GM23338 (cell line): ENCODE measurements around the gene MTHFS. TPM values are rescaled to one million over a fixed set of nuclear protein-coding genes. Genes with fewer than 3 reads are reported as not detected.

Source experiments
- POLR2AphosphoS5 ChIP-seq: IDR thresholded peaks from 2 replicates; pipeline ENCODE4 v1.6.1; 2016; ENCODE audit warnings: antibody characterized with exemption, low read depth
- STAT1 ChIP-seq: IDR thresholded peaks from one replicate; pipeline ENCODE4 v1.6.1; 2016; ENCODE audit warnings: antibody characterized with exemption; ENCODE audit not compliant: unreplicated experiment
- ZNF114 ChIP-seq: fragments of 250-450 bp; sonication (Bioruptor Pico); IDR thresholded peaks from 2 replicates; pipeline ENCODE4 v1.5.0; 2020; ENCODE audit warnings: mild to moderate bottlenecking, moderate library complexity
- polyA plus RNA-seq: library from polyadenylated mRNA; unstranded; fragments of >200 nt; fragmentation: Nextera tagmentation; extraction: Ambion mirVana; gene quantifications from 2 replicates; pipeline ENCODE4 v1.2.1, GENCODE V29; 2016
- total RNA-seq: library from RNA; depleted of rRNA; stranded (reverse); fragments of >200 nt; shearing (Covaris generic); gene quantifications from 2 replicates; pipeline ENCODE4 v1.2.3, GENCODE V29; 2014
- TF ChIP-seq, protein P1 (sequence below): fragments of 250-450 bp; sonication (Bioruptor Pico); IDR thresholded peaks from 2 replicates; pipeline ENCODE4 v1.5.0; 2020; ENCODE audit warnings: mild to moderate bottlenecking, moderate library complexity
- TF ChIP-seq, protein P2 (sequence below): IDR thresholded peaks from 2 replicates; pipeline ENCODE4 v1.6.1; 2016; ENCODE audit warnings: antibody characterized with exemption
- TF ChIP-seq, protein P3 (sequence below), 2 experiments: fragments of 200-600 bp in 1 of 2; sonication (generic) in 1 of 2; conservative IDR thresholded peaks; 2 replicates each; pipeline versions ENCODE4 v1.5.1 to v1.6.1; 2016 to 2017; ENCODE audit warnings: antibody characterized with exemption in 2 of 2, low read depth in 2 of 2, mild to moderate bottlenecking in 2 of 2, moderate library complexity in 1 of 2

Gene MTHFS
- total and polyA plus RNA-seq, 2 experiments from 2014 or later: 33.2 to 62.0 TPM

DNA sequence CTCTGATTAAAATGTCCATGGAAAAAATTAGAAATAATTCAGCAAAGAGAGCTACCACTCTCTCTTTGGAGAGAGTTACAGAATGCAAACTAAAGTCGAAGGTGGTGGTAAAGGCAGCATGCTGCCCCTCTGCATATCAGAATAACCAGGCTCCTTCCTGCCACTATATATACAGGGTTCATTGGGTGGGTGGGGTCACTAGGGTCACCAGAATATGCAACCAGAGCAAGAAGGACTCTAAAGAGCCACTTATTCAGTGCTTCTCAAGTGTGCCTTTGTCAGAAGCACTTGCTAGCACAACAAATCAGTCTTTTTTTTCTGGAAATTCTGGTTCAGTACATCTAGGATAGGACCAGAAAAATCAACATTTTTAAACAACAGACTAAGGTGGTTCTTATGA is 70.0 kb downstream of the MTHFS start (continued):
- TF ChIP-seq, protein P1, sequence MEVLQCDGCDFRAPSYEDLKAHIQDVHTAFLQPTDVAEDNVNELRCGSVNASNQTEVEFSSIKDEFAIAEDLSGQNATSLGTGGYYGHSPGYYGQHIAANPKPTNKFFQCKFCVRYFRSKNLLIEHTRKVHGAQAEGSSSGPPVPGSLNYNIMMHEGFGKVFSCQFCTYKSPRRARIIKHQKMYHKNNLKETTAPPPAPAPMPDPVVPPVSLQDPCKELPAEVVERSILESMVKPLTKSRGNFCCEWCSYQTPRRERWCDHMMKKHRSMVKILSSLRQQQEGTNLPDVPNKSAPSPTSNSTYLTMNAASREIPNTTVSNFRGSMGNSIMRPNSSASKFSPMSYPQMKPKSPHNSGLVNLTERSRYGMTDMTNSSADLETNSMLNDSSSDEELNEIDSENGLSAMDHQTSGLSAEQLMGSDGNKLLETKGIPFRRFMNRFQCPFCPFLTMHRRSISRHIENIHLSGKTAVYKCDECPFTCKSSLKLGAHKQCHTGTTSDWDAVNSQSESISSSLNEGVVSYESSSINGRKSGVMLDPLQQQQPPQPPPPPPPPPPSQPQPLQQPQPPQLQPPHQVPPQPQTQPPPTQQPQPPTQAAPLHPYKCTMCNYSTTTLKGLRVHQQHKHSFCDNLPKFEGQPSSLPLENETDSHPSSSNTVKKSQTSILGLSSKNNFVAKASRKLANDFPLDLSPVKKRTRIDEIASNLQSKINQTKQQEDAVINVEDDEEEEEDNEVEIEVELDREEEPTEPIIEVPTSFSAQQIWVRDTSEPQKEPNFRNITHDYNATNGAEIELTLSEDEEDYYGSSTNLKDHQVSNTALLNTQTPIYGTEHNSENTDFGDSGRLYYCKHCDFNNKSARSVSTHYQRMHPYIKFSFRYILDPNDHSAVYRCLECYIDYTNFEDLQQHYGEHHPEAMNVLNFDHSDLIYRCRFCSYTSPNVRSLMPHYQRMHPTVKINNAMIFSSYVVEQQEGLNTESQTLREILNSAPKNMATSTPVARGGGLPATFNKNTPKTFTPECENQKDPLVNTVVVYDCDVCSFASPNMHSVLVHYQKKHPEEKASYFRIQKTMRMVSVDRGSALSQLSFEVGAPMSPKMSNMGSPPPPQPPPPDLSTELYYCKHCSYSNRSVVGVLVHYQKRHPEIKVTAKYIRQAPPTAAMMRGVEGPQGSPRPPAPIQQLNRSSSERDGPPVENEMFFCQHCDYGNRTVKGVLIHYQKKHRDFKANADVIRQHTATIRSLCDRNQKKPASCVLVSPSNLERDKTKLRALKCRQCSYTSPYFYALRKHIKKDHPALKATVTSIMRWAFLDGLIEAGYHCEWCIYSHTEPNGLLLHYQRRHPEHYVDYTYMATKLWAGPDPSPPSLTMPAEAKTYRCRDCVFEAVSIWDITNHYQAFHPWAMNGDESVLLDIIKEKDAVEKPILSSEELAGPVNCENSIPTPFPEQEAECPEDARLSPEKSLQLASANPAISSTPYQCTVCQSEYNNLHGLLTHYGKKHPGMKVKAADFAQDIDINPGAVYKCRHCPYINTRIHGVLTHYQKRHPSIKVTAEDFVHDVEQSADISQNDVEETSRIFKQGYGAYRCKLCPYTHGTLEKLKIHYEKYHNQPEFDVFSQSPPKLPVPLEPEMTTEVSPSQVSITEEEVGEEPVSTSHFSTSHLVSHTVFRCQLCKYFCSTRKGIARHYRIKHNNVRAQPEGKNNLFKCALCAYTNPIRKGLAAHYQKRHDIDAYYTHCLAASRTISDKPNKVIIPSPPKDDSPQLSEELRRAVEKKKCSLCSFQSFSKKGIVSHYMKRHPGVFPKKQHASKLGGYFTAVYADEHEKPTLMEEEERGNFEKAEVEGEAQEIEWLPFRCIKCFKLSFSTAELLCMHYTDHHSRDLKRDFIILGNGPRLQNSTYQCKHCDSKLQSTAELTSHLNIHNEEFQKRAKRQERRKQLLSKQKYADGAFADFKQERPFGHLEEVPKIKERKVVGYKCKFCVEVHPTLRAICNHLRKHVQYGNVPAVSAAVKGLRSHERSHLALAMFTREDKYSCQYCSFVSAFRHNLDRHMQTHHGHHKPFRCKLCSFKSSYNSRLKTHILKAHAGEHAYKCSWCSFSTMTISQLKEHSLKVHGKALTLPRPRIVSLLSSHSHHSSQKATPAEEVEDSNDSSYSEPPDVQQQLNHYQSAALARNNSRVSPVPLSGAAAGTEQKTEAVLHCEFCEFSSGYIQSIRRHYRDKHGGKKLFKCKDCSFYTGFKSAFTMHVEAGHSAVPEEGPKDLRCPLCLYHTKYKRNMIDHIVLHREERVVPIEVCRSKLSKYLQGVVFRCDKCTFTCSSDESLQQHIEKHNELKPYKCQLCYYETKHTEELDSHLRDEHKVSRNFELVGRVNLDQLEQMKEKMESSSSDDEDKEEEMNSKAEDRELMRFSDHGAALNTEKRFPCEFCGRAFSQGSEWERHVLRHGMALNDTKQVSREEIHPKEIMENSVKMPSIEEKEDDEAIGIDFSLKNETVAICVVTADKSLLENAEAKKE (CRISPR knock-in tag): no peak
- no peak for TF ChIP-seq POLR2AphosphoS5
- TF ChIP-seq ZNF114 (CRISPR knock-in tag): no peak
- no peak for TF ChIP-seq STAT1
- TF ChIP-seq, protein P2, sequence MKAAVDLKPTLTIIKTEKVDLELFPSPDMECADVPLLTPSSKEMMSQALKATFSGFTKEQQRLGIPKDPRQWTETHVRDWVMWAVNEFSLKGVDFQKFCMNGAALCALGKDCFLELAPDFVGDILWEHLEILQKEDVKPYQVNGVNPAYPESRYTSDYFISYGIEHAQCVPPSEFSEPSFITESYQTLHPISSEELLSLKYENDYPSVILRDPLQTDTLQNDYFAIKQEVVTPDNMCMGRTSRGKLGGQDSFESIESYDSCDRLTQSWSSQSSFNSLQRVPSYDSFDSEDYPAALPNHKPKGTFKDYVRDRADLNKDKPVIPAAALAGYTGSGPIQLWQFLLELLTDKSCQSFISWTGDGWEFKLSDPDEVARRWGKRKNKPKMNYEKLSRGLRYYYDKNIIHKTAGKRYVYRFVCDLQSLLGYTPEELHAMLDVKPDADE: no peak
- TF ChIP-seq, protein P3, sequence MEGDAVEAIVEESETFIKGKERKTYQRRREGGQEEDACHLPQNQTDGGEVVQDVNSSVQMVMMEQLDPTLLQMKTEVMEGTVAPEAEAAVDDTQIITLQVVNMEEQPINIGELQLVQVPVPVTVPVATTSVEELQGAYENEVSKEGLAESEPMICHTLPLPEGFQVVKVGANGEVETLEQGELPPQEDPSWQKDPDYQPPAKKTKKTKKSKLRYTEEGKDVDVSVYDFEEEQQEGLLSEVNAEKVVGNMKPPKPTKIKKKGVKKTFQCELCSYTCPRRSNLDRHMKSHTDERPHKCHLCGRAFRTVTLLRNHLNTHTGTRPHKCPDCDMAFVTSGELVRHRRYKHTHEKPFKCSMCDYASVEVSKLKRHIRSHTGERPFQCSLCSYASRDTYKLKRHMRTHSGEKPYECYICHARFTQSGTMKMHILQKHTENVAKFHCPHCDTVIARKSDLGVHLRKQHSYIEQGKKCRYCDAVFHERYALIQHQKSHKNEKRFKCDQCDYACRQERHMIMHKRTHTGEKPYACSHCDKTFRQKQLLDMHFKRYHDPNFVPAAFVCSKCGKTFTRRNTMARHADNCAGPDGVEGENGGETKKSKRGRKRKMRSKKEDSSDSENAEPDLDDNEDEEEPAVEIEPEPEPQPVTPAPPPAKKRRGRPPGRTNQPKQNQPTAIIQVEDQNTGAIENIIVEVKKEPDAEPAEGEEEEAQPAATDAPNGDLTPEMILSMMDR (conservative IDR thresholded peaks at IDR 0.05; ENCODE audit: low read depth in 2 of 2): no peak
